ENCODE measurements around the gene CFAP58.

Gene CFAP58

DNA sequence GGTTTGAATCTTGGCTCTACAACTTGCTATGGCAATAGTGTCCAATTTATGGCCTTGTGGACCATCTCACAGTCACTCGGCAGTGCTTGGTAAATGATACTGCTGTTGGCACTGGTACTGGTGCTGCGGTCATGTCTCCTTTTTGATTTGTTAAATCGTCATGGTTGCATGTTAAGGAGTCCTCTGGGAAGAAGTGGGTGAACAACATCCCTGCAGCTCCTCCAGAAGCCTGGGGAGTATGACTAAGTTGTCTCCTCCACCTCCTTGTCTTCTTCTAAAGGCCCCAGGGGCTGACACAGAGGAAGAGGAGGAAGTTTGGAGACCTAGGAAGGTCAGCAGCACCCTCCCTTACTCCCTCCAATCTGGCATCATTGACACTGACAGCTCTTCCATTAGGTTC is 23.9 kb upstream of the CFAP58 start:
- in situ Hi-C loops (cut with HindIII; ENCODE audit: low sequenced_read_pairs), result no loop called here
- H3K4me3 ChIP-seq (ENCODE audit: low read depth, low read length), result no peak overlapping the region
- DNase-seq (ENCODE audit: low read depth), result no peak

DNA sequence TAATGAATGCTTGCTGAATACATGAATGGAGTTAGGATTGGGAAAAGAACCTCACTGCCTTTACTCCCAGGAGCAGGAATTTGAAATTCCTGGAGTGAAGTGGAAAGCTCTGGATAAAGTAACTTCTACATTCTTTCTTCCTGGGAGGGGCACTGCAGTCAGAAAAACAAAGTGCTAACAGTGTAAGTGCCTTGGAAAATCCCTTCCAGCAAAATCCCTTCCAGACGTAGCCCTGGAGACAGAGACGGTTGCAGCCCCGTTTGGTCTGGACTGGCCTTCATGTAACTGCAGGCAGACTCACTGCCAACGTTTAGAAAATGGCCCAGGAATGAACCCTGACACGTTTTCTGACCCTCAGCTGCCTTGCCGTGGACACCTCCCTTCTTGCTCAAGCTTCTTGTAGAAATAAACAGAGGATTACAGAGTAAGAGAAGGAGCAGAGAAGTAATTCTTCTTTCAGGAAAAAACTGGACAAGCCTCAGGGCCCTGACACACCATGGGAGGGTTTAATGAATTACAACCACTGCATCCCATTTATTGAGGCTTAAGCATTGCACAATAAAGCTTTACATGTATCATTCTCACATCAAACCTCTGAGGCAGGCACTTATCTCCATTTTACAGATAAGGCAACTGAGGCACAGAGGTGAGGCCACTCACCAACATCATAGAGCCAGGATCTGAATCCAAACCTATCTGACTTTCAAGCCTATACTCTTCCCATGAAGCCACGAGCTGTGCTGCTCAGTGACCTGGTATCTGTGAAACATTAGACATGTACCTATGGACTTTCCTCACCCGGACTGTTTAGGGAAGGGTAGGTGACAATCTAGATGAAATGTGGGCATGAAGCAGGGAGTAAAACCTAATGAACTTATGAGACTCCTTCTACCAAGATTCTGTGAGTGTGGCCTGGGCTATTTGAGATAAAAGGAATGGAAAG is 23.2 kb upstream of the CFAP58 start:
- in situ Hi-C loops (cut with HindIII; ENCODE audit: low sequenced_read_pairs), result no loop called here
- no peak for DNase-seq (ENCODE audit: low read depth)
- H3K4me3 ChIP-seq (ENCODE audit: low read depth, low read length), result no peak overlapping the region
- TF ChIP-seq, protein P1, sequence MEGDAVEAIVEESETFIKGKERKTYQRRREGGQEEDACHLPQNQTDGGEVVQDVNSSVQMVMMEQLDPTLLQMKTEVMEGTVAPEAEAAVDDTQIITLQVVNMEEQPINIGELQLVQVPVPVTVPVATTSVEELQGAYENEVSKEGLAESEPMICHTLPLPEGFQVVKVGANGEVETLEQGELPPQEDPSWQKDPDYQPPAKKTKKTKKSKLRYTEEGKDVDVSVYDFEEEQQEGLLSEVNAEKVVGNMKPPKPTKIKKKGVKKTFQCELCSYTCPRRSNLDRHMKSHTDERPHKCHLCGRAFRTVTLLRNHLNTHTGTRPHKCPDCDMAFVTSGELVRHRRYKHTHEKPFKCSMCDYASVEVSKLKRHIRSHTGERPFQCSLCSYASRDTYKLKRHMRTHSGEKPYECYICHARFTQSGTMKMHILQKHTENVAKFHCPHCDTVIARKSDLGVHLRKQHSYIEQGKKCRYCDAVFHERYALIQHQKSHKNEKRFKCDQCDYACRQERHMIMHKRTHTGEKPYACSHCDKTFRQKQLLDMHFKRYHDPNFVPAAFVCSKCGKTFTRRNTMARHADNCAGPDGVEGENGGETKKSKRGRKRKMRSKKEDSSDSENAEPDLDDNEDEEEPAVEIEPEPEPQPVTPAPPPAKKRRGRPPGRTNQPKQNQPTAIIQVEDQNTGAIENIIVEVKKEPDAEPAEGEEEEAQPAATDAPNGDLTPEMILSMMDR (IDR thresholded peaks at IDR 0.05; ENCODE audit: low read depth, low read length, missing control alignments), result no peak

More for the DNA sequence above, 23.9 kb upstream of the CFAP58 start:
- TF ChIP-seq, protein P1 (IDR thresholded peaks at IDR 0.05; ENCODE audit: low read depth, low read length, missing control alignments), result no peak

DNA sequence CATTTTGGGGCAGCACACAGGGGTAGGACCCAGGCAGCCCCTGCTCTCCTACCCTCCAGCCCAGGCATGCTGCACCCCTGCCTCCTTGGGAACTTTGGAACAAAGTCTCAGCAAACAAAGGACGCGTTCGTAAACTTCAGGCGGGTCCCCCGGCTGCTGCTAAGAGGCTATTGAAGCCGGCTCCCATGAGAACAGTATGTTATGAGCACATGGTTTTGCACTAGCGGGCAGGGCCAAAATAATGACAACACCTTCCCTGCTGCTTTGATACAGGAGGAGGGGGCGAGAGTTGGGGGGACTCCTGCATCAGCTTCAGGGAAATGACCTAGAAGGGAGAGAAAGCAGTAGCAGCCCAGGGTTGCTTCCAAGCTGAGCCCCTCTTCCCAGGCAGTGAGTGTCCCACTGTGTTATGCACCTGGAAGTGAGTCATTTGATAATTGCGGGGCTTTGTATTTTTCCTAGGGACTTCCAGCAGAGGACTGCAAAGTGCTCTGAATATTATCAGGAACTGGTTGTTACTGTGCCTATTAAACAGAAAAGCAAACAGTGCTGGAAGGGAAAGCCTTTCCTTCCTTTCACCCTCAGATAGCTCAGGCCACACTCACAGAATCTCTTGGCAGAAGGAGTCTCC is 22.3 kb upstream of the CFAP58 start:
- in situ Hi-C loops (cut with HindIII; ENCODE audit: low sequenced_read_pairs), result no loop called here
- DNase-seq (ENCODE audit: low read depth), result no peak
- TF ChIP-seq, protein P1 (IDR thresholded peaks at IDR 0.05; ENCODE audit: low read depth, low read length, missing control alignments), result no peak
- no peak overlapping the region for H3K4me3 ChIP-seq (ENCODE audit: low read depth, low read length)

DNA sequence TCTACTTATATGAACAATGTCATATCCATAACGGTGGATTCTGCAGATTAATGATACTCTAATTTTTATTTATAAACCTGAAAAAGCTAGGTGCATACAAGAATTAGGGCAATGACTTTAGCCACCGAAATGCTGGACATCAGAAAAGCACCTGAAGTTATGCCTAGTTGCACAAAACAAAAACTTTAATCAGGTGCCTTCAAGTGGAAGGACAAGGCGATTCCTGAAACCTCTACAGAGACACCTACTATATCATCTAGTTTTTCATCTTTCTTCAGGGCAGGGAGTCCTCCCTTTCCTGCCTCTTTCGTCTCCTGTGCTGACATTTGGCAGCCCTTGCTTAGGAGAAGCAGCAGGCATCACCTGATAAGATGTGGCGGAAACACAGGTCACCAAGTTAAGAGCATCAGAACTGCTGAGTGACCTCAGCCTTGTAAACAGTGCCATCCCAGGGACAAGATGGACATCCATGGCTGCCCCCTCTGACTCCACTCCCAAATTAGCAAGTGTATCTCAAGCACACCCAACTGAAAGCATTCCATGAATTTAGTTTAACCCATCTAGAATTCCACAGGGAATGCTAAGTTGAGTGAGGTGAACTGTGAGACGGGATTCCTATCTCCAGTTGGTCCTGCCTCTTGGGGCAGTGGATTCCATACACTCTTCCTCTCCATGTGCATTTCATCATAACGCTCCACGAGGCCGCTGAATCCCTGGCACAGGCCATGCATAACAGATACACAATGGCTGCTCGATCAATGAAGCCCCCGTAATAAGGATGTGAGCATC is 21.2 kb upstream of the CFAP58 start:
- in situ Hi-C loops (cut with HindIII; ENCODE audit: low sequenced_read_pairs), result no loop called here

DNA sequence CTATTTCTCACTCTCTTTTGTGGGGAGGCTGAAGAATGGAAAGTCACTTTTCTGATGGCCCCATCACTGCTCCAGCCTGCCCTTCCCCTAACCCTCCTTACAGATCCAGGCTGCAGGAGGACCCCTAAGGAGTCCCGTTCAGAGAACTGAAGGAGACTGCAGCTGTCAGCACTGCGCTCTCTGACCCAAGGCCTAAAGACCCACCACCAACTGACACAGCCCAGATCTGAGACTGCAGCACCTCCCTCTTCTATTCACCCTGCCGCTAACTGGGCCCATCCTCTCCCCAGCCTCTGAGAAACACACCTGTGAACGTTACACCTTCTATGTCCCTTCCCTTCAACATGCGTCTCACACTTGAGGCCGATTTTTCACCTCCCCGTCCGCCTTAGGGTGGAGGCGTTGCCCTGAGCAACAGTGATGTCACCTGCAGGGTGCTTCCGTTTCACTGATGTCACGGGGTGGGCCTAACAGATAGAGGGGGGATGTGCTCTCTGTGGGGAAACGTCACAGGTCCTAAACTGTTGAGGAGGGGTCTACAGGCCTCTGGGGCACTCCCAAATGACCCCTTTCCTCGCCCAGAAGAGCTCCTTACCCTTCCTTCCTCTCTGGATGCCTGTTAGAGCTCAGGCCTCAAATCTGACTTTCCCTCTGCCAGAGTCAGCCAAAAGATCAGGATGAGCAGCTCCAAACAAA is 20.5 kb upstream of the CFAP58 start:
- TF ChIP-seq, protein P1 (IDR thresholded peaks at IDR 0.05; ENCODE audit: low read depth, low read length, missing control alignments), result no peak
- in situ Hi-C loops (cut with HindIII; ENCODE audit: low sequenced_read_pairs), result no loop called here
- no peak overlapping the region for H3K4me3 ChIP-seq (ENCODE audit: low read depth, low read length)
- DNase-seq (ENCODE audit: low read depth), result no peak

More for the DNA sequence above, 21.2 kb upstream of the CFAP58 start:
- TF ChIP-seq, protein P1 (IDR thresholded peaks at IDR 0.05; ENCODE audit: low read depth, low read length, missing control alignments), result no peak
- no peak overlapping the region for H3K4me3 ChIP-seq (ENCODE audit: low read depth, low read length)
- DNase-seq (ENCODE audit: low read depth), result no peak
